MCF 10A (cell line): Measurements from ENCODE around the gene LTF. TPM values are rescaled to one million over a fixed set of nuclear protein-coding genes. Genes with fewer than 3 reads are reported as not detected.
"Not testable (repeated sequence)": the region's sequence is repeated elsewhere in the genome, so short reads cannot be mapped to it uniquely, and the experiment has no call there.

ENCODE experiments used
- BruUV-seq: library from RNA; stranded (reverse); fragments of 400-500 nt; replicated peaks from 2 replicates; lab custom pipeline; 2021; lab: Mats Ljungman, UMichigan
- CTCF ChIA-PET: fragments of 300-600 bp; sonication (Branson Sonifier 250); formaldehyde crosslinking; extraction: SDS; loops from one replicate; lab custom pipeline; 2021; ENCODE audit warnings: antibody characterized with exemption, inconsistent platforms; lab: Yijun Ruan, JAX
- POLR2A ChIA-PET: fragments of 300-600, 350-650 bp; sonication (Branson Sonifier 250); formaldehyde crosslinking; extraction: SDS; loops from one replicate; lab custom pipeline; 2020; ENCODE audit warnings: antibody characterized with exemption, inconsistent platforms; lab: Yijun Ruan, JAX
- DNase-seq: peaks from one replicate; pipeline ENCODE4 v3.0.0-alpha.2; 2018; ENCODE audit not compliant: unreplicated experiment
- H3K27ac Mint-ChIP-seq: one replicate; pipeline ENCODE4 v1.8.0; 2022; ENCODE audit warnings: mild to moderate bottlenecking, low read depth, mixed read lengths; ENCODE audit not compliant: unreplicated experiment
- H3K27me3 Mint-ChIP-seq: one replicate; pipeline ENCODE4 v1.8.0; 2022; ENCODE audit warnings: mixed read lengths; ENCODE audit not compliant: insufficient read depth, unreplicated experiment
- H3K36me3 Mint-ChIP-seq: one replicate; pipeline ENCODE4 v1.8.0; 2022; ENCODE audit warnings: mild to moderate bottlenecking, moderate library complexity, mixed read lengths; ENCODE audit not compliant: insufficient read depth, unreplicated experiment
- H3K4me1 Mint-ChIP-seq: one replicate; pipeline ENCODE4 v1.8.0; 2022; ENCODE audit warnings: mixed read lengths; ENCODE audit not compliant: insufficient read depth, unreplicated experiment
- H3K4me3 Mint-ChIP-seq: one replicate; pipeline ENCODE4 v1.8.0; 2022; ENCODE audit warnings: mild to moderate bottlenecking, moderate library complexity, mixed read lengths; ENCODE audit not compliant: unreplicated experiment
- H3K9me3 Mint-ChIP-seq: one replicate; pipeline ENCODE4 v1.8.0; 2022; ENCODE audit warnings: mixed read lengths; ENCODE audit not compliant: unreplicated experiment
- intact Hi-C: fragments of 100-400 bp; cut with micrococcal nuclease; formaldehyde crosslinking; loops from 2 replicates; pipeline ENCODE4 v1.14.1; 2022
- total RNA-seq: library from RNA; stranded (reverse); gene quantifications from 2 replicates; pipeline ENCODE4 v1.2.3, GENCODE V29; 2022
- TF ChIP-seq, protein P1 (sequence below): fragments of 200-600 bp; IDR thresholded peaks from one replicate; pipeline ENCODE4 v1.8.0; 2022; ENCODE audit warnings: antibody characterized with exemption, mild to moderate bottlenecking; ENCODE audit not compliant: unreplicated experiment

The LTF gene
- total RNA-seq, 1 experiment from 2014 or later = not detected

- intact Hi-C loops = no loop called here
- Mint-ChIP-seq H3K27ac (no peak overlapping the region), H3K36me3 (no peaks in the 10 kb centered on the region), H3K4me1 (peaks cover 3% of the 10 kb centered on the region), H3K4me3 (no peak overlapping the region), H3K9me3 (peaks cover 9% of the 10 kb centered on the region), H3K27me3 (no peaks in the 10 kb centered on the region)
- POLR2A ChIA-PET = no interaction called here
- no TSS peak for BruUV-seq
- DNase-seq = no peak
- TF ChIP-seq, protein P1, sequence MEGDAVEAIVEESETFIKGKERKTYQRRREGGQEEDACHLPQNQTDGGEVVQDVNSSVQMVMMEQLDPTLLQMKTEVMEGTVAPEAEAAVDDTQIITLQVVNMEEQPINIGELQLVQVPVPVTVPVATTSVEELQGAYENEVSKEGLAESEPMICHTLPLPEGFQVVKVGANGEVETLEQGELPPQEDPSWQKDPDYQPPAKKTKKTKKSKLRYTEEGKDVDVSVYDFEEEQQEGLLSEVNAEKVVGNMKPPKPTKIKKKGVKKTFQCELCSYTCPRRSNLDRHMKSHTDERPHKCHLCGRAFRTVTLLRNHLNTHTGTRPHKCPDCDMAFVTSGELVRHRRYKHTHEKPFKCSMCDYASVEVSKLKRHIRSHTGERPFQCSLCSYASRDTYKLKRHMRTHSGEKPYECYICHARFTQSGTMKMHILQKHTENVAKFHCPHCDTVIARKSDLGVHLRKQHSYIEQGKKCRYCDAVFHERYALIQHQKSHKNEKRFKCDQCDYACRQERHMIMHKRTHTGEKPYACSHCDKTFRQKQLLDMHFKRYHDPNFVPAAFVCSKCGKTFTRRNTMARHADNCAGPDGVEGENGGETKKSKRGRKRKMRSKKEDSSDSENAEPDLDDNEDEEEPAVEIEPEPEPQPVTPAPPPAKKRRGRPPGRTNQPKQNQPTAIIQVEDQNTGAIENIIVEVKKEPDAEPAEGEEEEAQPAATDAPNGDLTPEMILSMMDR = no peak
- CTCF ChIA-PET = interaction anchor here (0.6 to 0.9 kb wide), 2 partner anchors 14 to 15 kb away, joined by 3 read pairs; no protein-coding TSS in a partner anchor
Measured at GRCh38 chr3:46435081-46435726, 29.5 kb downstream of the LTF start.

DNA sequence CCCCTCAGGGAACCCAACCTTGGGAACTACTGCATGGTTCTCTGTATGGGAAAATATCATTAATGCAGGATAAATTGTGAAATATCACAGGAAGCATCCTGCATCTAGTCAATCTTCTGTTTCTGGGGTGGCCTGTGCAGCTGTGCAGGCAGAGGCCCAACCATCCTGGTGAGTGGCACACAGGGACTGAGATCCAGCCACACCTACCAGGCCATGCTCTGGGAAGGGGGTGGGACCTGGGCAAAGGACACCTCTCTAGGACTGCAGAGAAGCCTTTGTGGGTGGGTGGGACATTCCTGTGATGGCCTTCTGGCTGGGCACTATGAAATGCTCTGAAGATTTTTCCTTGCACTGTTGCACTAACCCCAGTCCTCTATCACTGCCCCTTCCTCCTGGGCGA lies 30.9 kb downstream of the LTF start:
- Mint-ChIP-seq H3K36me3 (no peaks in the 10 kb centered on the region), H3K27ac (no peak overlapping the region), H3K4me1 (peaks cover 13% of the 10 kb centered on the region), H3K4me3 (no peak overlapping the region), H3K27me3 (no peaks in the 10 kb centered on the region), H3K9me3 (peaks cover 9% of the 10 kb centered on the region)
- no peak for DNase-seq
- TF ChIP-seq, protein P1 = no peak
- POLR2A ChIA-PET = no interaction called here
- intact Hi-C loops = no loop called here
- no TSS peak for BruUV-seq
- CTCF ChIA-PET = interaction anchor here (0.6 kb wide), 2 partner anchors 154 to 508 kb away, joined by 3 to 5 read pairs; no protein-coding TSS in a partner anchor

GRCh38 chr3:46433118-46433517 lies 31.6 kb downstream of the LTF start:
- H3K4me3 Mint-ChIP-seq, H3K27ac Mint-ChIP-seq, H3K36me3 Mint-ChIP-seq, BruUV-seq, POLR2A ChIA-PET, H3K9me3 Mint-ChIP-seq, H3K27me3 Mint-ChIP-seq, DNase-seq, intact Hi-C loops: not testable (repeated sequence)
- peaks cover 13% of the 10 kb centered on the region for H3K4me1 Mint-ChIP-seq
- CTCF ChIA-PET = interaction anchor here (0.6 kb wide), 1 partner anchor 508 kb away, joined by 3 read pairs; no protein-coding TSS in a partner anchor

DNA sequence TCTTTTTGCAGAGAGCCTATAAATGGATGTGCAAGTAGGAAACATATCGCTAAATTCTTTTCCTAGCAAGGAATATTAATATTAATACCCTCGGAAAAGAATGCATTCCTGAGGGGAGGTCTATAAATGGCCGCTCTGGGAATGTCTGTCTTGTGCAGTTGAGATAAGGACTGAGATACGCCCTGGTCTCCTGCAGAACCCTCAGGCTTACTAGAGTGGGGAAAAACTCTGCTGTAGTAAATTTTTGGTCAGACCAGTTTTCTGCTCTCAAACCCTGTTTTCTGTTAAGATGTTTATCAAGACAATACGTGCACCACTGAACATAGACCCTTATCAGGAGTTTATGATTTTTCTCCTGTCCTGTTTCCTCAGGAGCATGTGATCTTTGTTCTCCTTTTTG lies 32.8 kb downstream of the LTF start:
- H3K27ac Mint-ChIP-seq, H3K4me3 Mint-ChIP-seq, BruUV-seq, H3K36me3 Mint-ChIP-seq, DNase-seq, intact Hi-C loops, H3K9me3 Mint-ChIP-seq, POLR2A ChIA-PET, H3K27me3 Mint-ChIP-seq: not testable (repeated sequence)
- CTCF ChIA-PET = interaction anchor here (0.6 to 1.1 kb wide), 2 partner anchors 18 to 249 kb away, joined by 3 read pairs; no protein-coding TSS in a partner anchor
- peaks cover 13% of the 10 kb centered on the region for H3K4me1 Mint-ChIP-seq

- H3K9me3 Mint-ChIP-seq, POLR2A ChIA-PET, DNase-seq, H3K27me3 Mint-ChIP-seq, intact Hi-C loops, H3K27ac Mint-ChIP-seq, H3K4me3 Mint-ChIP-seq, BruUV-seq, H3K36me3 Mint-ChIP-seq: not testable (repeated sequence)
- peaks cover 13% of the 10 kb centered on the region for H3K4me1 Mint-ChIP-seq
- CTCF ChIA-PET = interaction anchor here (0.6 to 1.1 kb wide), 2 partner anchors 19 to 335 kb away, joined by 3 read pairs; no protein-coding TSS in a partner anchor
Measured at GRCh38 chr3:46430879-46431278, 33.8 kb downstream of the LTF start.
